HK-2 (cell line): ENCODE measurements around the gene ARPC1A.
"Not testable (repeated sequence)": the region's sequence is repeated elsewhere in the genome, so short reads cannot be mapped to it uniquely, and the experiment has no call there.

Experiments
- DNase-seq: peaks from one replicate; pipeline ENCODE4 v3.0.0-alpha.2; 2018; ENCODE audit not compliant: unreplicated experiment

The ARPC1A gene

GRCh38 chr7:99409192-99409572 is 83.5 kb downstream of the ARPC1A start:
- DNase-seq: no peak

- no peak for DNase-seq
Observed at GRCh38 chr7:99409806-99410205, 84.1 kb downstream of the ARPC1A start.

- no peak for DNase-seq
Observed at GRCh38 chr7:99410635-99411034, 84.9 kb downstream of the ARPC1A start.

GRCh38 chr7:99415513-99416127 is 89.9 kb downstream of the ARPC1A start:
- not testable (repeated sequence) for DNase-seq
